CD4-positive, CD25-positive, alpha-beta regulatory T cell (primary cell): ENCODE data around the gene GPR37. TPM values are rescaled to one million over a fixed set of nuclear protein-coding genes. Genes with fewer than 3 reads are reported as not detected.

ENCODE experiments used
- ATAC-seq, 2 donors: fragments of 150-1000 bp; cut with Tn5 transposase; one replicate each; pipeline ENCODE4 v1.10.0; 2021; ENCODE audit warnings: low read depth in 2 of 2, moderate number of reproducible peaks in 2 of 2, moderate library complexity in 1 of 2
- DNase-seq, 3 donors: peaks; one replicate each; pipeline versions ENCODE4 v3.0.0 to v3.0.0-alpha.2; 2012 to 2022; ENCODE audit warnings: mixed read lengths in 1 of 3
- H3K27ac ChIP-seq: one replicate; pipeline ENCODE4 v1.7.0; 2013; ENCODE audit warnings: mild to moderate bottlenecking, low read length; ENCODE audit not compliant: insufficient read depth, poor library complexity, severe bottlenecking
- H3K27me3 ChIP-seq: one replicate; pipeline ENCODE4 v1.7.0; 2013; ENCODE audit warnings: low read length; ENCODE audit not compliant: control insufficient read depth, insufficient read depth
- H3K36me3 ChIP-seq: one replicate; pipeline ENCODE4 v1.7.0; 2013; ENCODE audit warnings: mild to moderate bottlenecking, low read length, moderate library complexity; ENCODE audit not compliant: control insufficient read depth, insufficient read depth
- H3K4me1 ChIP-seq: 2 replicates; pipeline ENCODE4 v1.7.0; 2013; ENCODE audit warnings: mild to moderate bottlenecking, low read length; ENCODE audit not compliant: insufficient read depth, control insufficient read depth, poor library complexity, severe bottlenecking
- H3K4me3 ChIP-seq: one replicate; pipeline ENCODE4 v1.7.0; 2013; ENCODE audit warnings: low read depth, mild to moderate bottlenecking, low read length, moderate library complexity
- H3K9me3 ChIP-seq, 2 experiments: 1 replicate in 1 of 2; 2 replicates in 1 of 2; pipeline ENCODE4 v1.7.0; 2013; ENCODE audit warnings: low read length in 2 of 2, mild to moderate bottlenecking in 1 of 2, moderate library complexity in 1 of 2; ENCODE audit not compliant: control insufficient read depth in 2 of 2
- H3K27ac Mint-ChIP-seq, 3 donors: one replicate each; pipeline ENCODE4 v1.8.0; 2020 to 2022; ENCODE audit warnings: mild to moderate bottlenecking in 3 of 3, mixed read lengths in 3 of 3, moderate library complexity in 2 of 3
- H3K27me3 Mint-ChIP-seq: one replicate; pipeline ENCODE4 v1.8.0; 2022; ENCODE audit warnings: mild to moderate bottlenecking, mixed read lengths
- H3K36me3 Mint-ChIP-seq: one replicate; pipeline ENCODE4 v1.8.0; 2020; ENCODE audit warnings: mixed read lengths
- H3K4me1 Mint-ChIP-seq, 4 donors: one replicate each; pipeline ENCODE4 v1.8.0; 2020 to 2022; ENCODE audit warnings: mixed read lengths in 4 of 4, mild to moderate bottlenecking in 1 of 4
- H3K4me3 Mint-ChIP-seq, 4 donors: one replicate each; pipeline ENCODE4 v1.8.0; 2020 to 2022; ENCODE audit warnings: mild to moderate bottlenecking in 4 of 4, mixed read lengths in 4 of 4, moderate library complexity in 3 of 4
- H3K9me3 Mint-ChIP-seq, 7 donors: one replicate each; pipeline ENCODE4 v1.8.0; 2020 to 2022; ENCODE audit warnings: mixed read lengths in 7 of 7, mild to moderate bottlenecking in 3 of 7, moderate library complexity in 2 of 7
- polyA plus RNA-seq, 4 donors: library from polyadenylated mRNA; unstranded; fragments of 300-500 nt; fragmentation: Illumina TruSeq; gene quantifications; one replicate each; pipeline ENCODE4 v1.2.3, GENCODE V29; 2021
- total RNA-seq: library from RNA; stranded (reverse); gene quantifications from one replicate; pipeline ENCODE4 v1.2.3, GENCODE V29; 2022

GPR37 gene
- total and polyA plus RNA-seq, 5 donors from 2014 or later, result not detected

DNA sequence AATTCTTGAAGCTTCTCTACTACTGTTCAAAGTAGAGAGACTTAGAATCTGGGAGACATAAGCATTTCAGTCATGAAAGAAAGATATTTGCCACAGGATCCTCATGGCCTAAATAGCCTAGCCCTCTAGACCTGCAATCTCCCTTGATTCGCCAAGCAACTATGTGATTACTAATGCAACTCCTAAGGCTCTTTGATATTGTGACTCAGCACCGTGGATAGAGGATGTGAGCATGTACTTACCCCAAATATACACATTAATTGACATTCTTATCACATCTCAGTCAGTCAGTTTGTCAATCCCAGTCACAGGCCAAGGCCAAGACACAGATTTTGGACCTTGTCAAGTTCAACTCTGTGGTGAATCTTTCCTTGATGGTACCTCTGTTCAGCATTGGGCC is 42.6 kb downstream of the GPR37 start:
- no peaks in the 10 kb centered on the region for H3K27me3 ChIP-seq
- DNase-seq (no peak), ATAC-seq (no peak)
- Mint-ChIP-seq H3K27ac (no peak overlapping the region), H3K36me3 (no peaks in the 10 kb centered on the region), H3K4me3 (no peak overlapping the region), H3K27me3 (no peaks in the 10 kb centered on the region), H3K9me3 (peaks cover 0 to 3% (median 2%) of the 10 kb centered on the region in 7 donors), H3K4me1 (no peaks in the 10 kb centered on the region)
- no peak overlapping the region for H3K4me3 ChIP-seq
- no peaks in the 10 kb centered on the region for H3K36me3 ChIP-seq
- H3K9me3 ChIP-seq, result no peaks in the 10 kb centered on the region
- no peak overlapping the region for H3K27ac ChIP-seq
- no peaks in the 10 kb centered on the region for H3K4me1 ChIP-seq

GRCh38 chr7:124722292-124722691 is 43.3 kb downstream of the GPR37 start:
- Mint-ChIP-seq H3K36me3 (no peaks in the 10 kb centered on the region), H3K27me3 (no peaks in the 10 kb centered on the region), H3K27ac (no peak overlapping the region), H3K4me3 (no peak overlapping the region), H3K9me3 (peaks cover 0 to 3% (median 2%) of the 10 kb centered on the region in 7 donors), H3K4me1 (no peaks in the 10 kb centered on the region)
- Histone ChIP-seq H3K4me3 (no peak overlapping the region), H3K9me3 (no peaks in the 10 kb centered on the region), H3K27me3 (no peaks in the 10 kb centered on the region), H3K27ac (no peak overlapping the region), H3K4me1 (no peaks in the 10 kb centered on the region), H3K36me3 (no peaks in the 10 kb centered on the region)
- ATAC-seq (no peak), DNase-seq (no peak)

DNA sequence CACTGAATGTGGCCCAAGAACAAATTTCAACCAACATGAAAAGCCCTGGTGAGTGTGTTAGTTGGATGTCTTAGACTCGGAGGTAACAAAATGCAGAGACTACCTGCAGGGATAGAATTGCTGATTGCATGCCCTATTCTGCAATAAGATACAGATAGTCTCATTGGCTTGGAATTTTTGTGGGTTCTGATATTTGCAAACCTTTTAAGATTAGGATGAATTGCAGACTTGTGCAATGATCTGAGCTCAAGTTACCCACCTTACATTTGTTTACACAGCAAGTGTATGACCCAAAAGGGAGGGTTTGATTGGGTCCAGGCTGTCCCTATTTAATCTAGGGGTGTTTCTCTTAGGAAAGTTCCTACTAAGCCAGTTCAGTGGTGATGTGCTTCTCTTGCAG is 45.4 kb downstream of the GPR37 start:
- H3K9me3 ChIP-seq, result no peaks in the 10 kb centered on the region
- H3K27ac Mint-ChIP-seq, result no peak overlapping the region
- no peak overlapping the region for H3K27ac ChIP-seq
- H3K4me1 ChIP-seq, result no peaks in the 10 kb centered on the region
- ATAC-seq, result no peak
- no peaks in the 10 kb centered on the region for H3K36me3 Mint-ChIP-seq
- H3K27me3 ChIP-seq, result no peaks in the 10 kb centered on the region
- no peaks in the 10 kb centered on the region for H3K36me3 ChIP-seq
- H3K4me1 Mint-ChIP-seq, result no peaks in the 10 kb centered on the region
- no peaks in the 10 kb centered on the region for H3K27me3 Mint-ChIP-seq
- no peak overlapping the region for H3K4me3 Mint-ChIP-seq
- peaks cover 1 to 9% (median 2%) of the 10 kb centered on the region in 7 donors for H3K9me3 Mint-ChIP-seq
- no peak overlapping the region for H3K4me3 ChIP-seq
- DNase-seq, result no peak

DNA sequence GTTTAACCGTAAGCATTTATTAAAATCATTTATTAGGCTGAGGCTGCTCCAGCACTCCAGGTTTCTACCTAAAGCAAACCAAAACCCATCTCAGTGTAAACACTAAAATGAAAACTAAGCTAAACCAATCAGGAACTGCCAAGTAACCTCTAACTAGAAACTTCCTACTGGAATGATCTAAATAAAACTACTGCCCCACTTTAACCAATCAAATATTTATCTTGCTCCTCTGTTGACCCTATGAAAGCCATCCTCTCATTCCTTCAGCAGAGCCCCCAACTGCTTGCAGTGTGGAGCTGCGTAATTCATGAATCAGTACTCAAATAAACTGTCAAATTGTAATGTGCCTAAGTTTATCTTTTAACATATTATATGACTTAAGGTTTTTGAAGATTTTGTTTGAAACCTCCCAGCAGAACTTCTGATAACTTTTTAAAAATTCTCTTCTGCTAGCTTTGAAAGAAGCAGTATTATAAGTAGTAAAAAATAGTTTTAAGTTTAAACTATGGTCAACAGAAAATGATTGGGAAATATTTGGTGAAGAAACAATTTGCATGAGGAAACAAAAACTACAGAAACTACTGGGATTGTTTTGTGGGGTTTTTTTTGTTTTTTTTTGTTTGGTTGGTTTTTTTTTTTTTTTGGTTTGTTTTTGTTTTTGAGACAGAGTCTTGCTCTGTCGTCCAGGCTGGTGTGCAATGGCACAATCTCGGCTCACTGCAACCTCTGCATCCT is 47.4 kb downstream of the GPR37 start:
- no peaks in the 10 kb centered on the region for H3K36me3 ChIP-seq
- no peaks in the 10 kb centered on the region for H3K4me1 Mint-ChIP-seq
- H3K27me3 ChIP-seq, result no peaks in the 10 kb centered on the region
- no peaks in the 10 kb centered on the region for H3K9me3 ChIP-seq
- H3K4me1 ChIP-seq, result no peaks in the 10 kb centered on the region
- H3K4me3 ChIP-seq, result no peak overlapping the region
- DNase-seq (no peak), ATAC-seq (no peak)
- no peak overlapping the region for H3K4me3 Mint-ChIP-seq
- peaks cover 1 to 6% (median 2%) of the 10 kb centered on the region in 7 donors for H3K9me3 Mint-ChIP-seq
- H3K27me3 Mint-ChIP-seq, result no peaks in the 10 kb centered on the region
- H3K27ac ChIP-seq, result no peak overlapping the region
- no peaks in the 10 kb centered on the region for H3K36me3 Mint-ChIP-seq
- no peak overlapping the region for H3K27ac Mint-ChIP-seq

DNA sequence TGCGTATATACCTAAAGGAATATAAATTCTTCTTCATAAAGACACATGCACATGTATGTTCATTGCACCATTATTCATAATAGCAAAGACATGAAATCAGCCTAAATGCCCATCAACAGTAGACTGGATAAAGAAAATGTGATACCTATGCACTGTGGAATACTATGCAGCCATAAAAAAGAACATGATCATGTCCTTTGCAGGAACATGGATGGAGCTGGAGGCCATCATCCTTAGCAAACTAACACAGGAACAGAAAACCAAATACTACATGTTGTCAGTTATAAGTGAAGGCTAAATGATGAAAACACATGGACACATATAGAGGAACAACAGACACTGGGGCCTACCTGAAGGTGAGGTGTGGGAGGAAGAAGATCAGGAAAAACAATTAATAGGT is 48.7 kb downstream of the GPR37 start:
- Mint-ChIP-seq H3K36me3 (no peaks in the 10 kb centered on the region), H3K4me1 (no peaks in the 10 kb centered on the region), H3K27me3 (peaks cover 5% of the 10 kb centered on the region), H3K4me3 (no peak overlapping the region), H3K9me3 (peaks cover 0 to 6% (median 2%) of the 10 kb centered on the region in 7 donors), H3K27ac (no peak overlapping the region)
- no peaks in the 10 kb centered on the region for H3K4me1 ChIP-seq
- H3K9me3 ChIP-seq, result no peaks in the 10 kb centered on the region
- H3K27ac ChIP-seq, result no peak overlapping the region
- no peaks in the 10 kb centered on the region for H3K36me3 ChIP-seq
- DNase-seq (no peak), ATAC-seq (no peak)
- no peaks in the 10 kb centered on the region for H3K27me3 ChIP-seq
- no peak overlapping the region for H3K4me3 ChIP-seq

DNA sequence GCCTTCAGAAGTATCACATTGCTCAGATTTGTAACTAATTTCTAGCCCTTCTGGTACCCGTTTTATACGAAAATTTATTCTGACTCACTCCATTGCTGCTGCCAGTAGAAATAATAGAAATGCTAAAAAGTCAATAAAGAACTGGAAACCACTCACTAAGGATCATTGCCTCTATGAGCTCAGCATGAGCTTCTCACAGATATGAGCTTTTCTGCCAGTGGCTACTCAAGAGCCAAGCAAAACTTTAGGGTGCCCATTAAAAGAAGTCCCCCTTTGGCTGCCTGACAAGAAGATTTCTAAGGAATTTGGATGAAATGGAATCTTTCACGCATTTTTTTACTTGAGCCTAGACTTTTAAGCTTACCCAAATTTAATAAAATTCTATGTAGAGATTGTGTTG is 52.5 kb downstream of the GPR37 start:
- H3K36me3 ChIP-seq, result no peaks in the 10 kb centered on the region
- H3K9me3 Mint-ChIP-seq, result peaks cover 2 to 19% (median 9%) of the 10 kb centered on the region in 7 donors
- H3K4me1 ChIP-seq, result no peaks in the 10 kb centered on the region
- ATAC-seq (no peak), DNase-seq (no peak)
- H3K4me3 ChIP-seq, result no peak overlapping the region
- peaks cover 5% of the 10 kb centered on the region for H3K27me3 Mint-ChIP-seq
- H3K4me3 Mint-ChIP-seq, result no peak overlapping the region
- no peak overlapping the region for H3K27ac ChIP-seq
- H3K27ac Mint-ChIP-seq, result no peak overlapping the region
- no peaks in the 10 kb centered on the region for H3K36me3 Mint-ChIP-seq
- H3K9me3 ChIP-seq, result peaks cover 0 to 7% of the 10 kb centered on the region in 2 experiments
- no peaks in the 10 kb centered on the region for H3K4me1 Mint-ChIP-seq
- no peaks in the 10 kb centered on the region for H3K27me3 ChIP-seq

GRCh38 chr7:124712017-124712416 is 53.6 kb downstream of the GPR37 start:
- no peak overlapping the region for H3K4me3 Mint-ChIP-seq

DNA sequence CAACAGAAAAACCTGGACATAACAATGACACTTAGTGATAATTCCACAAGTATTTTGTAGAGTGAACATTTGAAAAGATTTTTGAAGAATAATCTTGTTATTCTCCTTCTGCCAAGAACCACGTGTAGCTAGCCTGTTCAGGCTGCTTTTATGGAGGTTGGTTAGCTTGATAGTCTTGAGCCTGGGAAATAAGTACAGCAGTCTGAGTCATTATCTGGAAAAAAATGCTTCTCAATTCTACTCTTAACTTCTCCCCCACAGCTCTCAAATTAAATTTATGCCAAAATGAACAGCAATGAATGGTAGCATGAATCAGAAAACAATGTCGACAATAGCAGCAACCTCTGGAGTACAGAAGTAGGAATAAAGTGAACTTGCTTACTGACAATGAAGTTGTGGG is 63.2 kb downstream of the GPR37 start:
- Mint-ChIP-seq H3K36me3 (no peaks in the 10 kb centered on the region), H3K9me3 (peaks cover 0 to 12% (median 5%) of the 10 kb centered on the region in 7 donors), H3K4me1 (no peaks in the 10 kb centered on the region), H3K27ac (no peak overlapping the region), H3K27me3 (no peaks in the 10 kb centered on the region), H3K4me3 (no peak overlapping the region)
- Histone ChIP-seq H3K36me3 (no peaks in the 10 kb centered on the region), H3K9me3 (no peaks in the 10 kb centered on the region), H3K27ac (no peak overlapping the region), H3K27me3 (no peaks in the 10 kb centered on the region), H3K4me1 (no peaks in the 10 kb centered on the region), H3K4me3 (no peak overlapping the region)
- ATAC-seq (no peak), DNase-seq (no peak)

More at GRCh38 chr7:124712017-124712416, 53.6 kb downstream of the GPR37 start:
- Mint-ChIP-seq H3K36me3 (no peaks in the 10 kb centered on the region), H3K27me3 (peaks cover 5% of the 10 kb centered on the region), H3K4me1 (no peaks in the 10 kb centered on the region), H3K27ac (no peak overlapping the region), H3K9me3 (peaks cover 2 to 29% (median 16%) of the 10 kb centered on the region in 7 donors)
- DNase-seq (no peak), ATAC-seq (no peak)
- no peak overlapping the region for H3K4me3 ChIP-seq
- H3K27ac ChIP-seq, result no peak overlapping the region
- peaks cover 2 to 12% of the 10 kb centered on the region in 2 experiments for H3K9me3 ChIP-seq
- no peaks in the 10 kb centered on the region for H3K4me1 ChIP-seq
- no peaks in the 10 kb centered on the region for H3K27me3 ChIP-seq
- H3K36me3 ChIP-seq, result no peaks in the 10 kb centered on the region
